Activated naive CD4-positive, alpha-beta T cell treated with anti-CD3 and anti-CD28 coated beads for 36 hours (primary cell): ENCODE data around the gene REV1. TPM values are rescaled to one million over a fixed set of nuclear protein-coding genes. Genes with fewer than 3 reads are reported as not detected.

ENCODE experiments used
- CTCF ChIA-PET: fragments of 350-600 bp; sonication (Branson Sonifier 250); formaldehyde crosslinking; loops from one replicate; lab custom pipeline; 2021; ENCODE audit warnings: antibody characterized with exemption; lab: Charles Lee
- DNase-seq: peaks from one replicate; pipeline ENCODE4 v3.0.0-alpha.2; 2020
- H3K27ac Mint-ChIP-seq: one replicate; pipeline ENCODE4 v1.8.0; 2021; ENCODE audit warnings: mild to moderate bottlenecking, mixed read lengths
- H3K27me3 Mint-ChIP-seq: one replicate; pipeline ENCODE4 v1.8.0; 2021; ENCODE audit warnings: low read depth, mixed read lengths
- H3K36me3 Mint-ChIP-seq: one replicate; pipeline ENCODE4 v1.8.0; 2021; ENCODE audit warnings: low read depth, mixed read lengths
- H3K4me1 Mint-ChIP-seq: one replicate; pipeline ENCODE4 v1.8.0; 2021; ENCODE audit warnings: low read depth, mixed read lengths
- H3K4me3 Mint-ChIP-seq: one replicate; pipeline ENCODE4 v1.8.0; 2021; ENCODE audit warnings: mild to moderate bottlenecking, moderate library complexity, mixed read lengths
- H3K9me3 Mint-ChIP-seq: one replicate; pipeline ENCODE4 v1.8.0; 2021; ENCODE audit warnings: mixed read lengths
- intact Hi-C: fragments of 100-400 bp; cut with micrococcal nuclease; formaldehyde crosslinking; loops from one replicate; pipeline ENCODE4 v1.15.1; 2023
- total RNA-seq, 2 experiments: library from RNA; stranded (reverse); gene quantifications; one replicate each; pipeline ENCODE4 v1.2.3, GENCODE V29; 2021

REV1 gene
- total RNA-seq, 2 experiments from 2014 or later, result 29.6 to 32.3 TPM

GRCh38 chr2:99433340-99433739, 56.5 kb downstream of the REV1 start:
- no peaks in the 10 kb centered on the region for H3K9me3 Mint-ChIP-seq
- no peak overlapping the region for H3K4me3 Mint-ChIP-seq
- DNase-seq, result no peak
- no peak overlapping the region for H3K27ac Mint-ChIP-seq
- intact Hi-C loops, result no loop called here
- H3K36me3 Mint-ChIP-seq, result peaks cover 15% of the 10 kb centered on the region
- CTCF ChIA-PET, result no interaction called here
- H3K4me1 Mint-ChIP-seq, result peaks cover 14% of the 10 kb centered on the region
- no peaks in the 10 kb centered on the region for H3K27me3 Mint-ChIP-seq

GRCh38 chr2:99431587-99432275, 58.1 kb downstream of the REV1 start:
- H3K4me1 Mint-ChIP-seq, result peaks cover 14% of the 10 kb centered on the region
- H3K9me3 Mint-ChIP-seq, result no peaks in the 10 kb centered on the region
- no peak for DNase-seq
- no peaks in the 10 kb centered on the region for H3K27me3 Mint-ChIP-seq
- CTCF ChIA-PET, result no interaction called here
- no peak overlapping the region for H3K4me3 Mint-ChIP-seq
- intact Hi-C loops, result no loop called here
- H3K36me3 Mint-ChIP-seq, result peaks cover 21% of the 10 kb centered on the region
- H3K27ac Mint-ChIP-seq, result no peak overlapping the region

- Mint-ChIP-seq H3K27ac (peak overlapping the region; percentile 10), H3K36me3 (peaks cover 23% of the 10 kb centered on the region), H3K4me3 (no peak overlapping the region), H3K9me3 (no peaks in the 10 kb centered on the region), H3K27me3 (no peaks in the 10 kb centered on the region), H3K4me1 (peaks cover 14% of the 10 kb centered on the region)
- intact Hi-C loops, result no loop called here
- CTCF ChIA-PET, result no interaction called here
- no peak for DNase-seq
These were observed 59.1 kb downstream of the REV1 start for GRCh38 chr2:99430614-99431291.

GRCh38 chr2:99425022-99425421, 64.8 kb downstream of the REV1 start:
- Mint-ChIP-seq H3K4me3 (no peak overlapping the region), H3K27ac (no peak overlapping the region), H3K4me1 (peaks cover 2% of the 10 kb centered on the region), H3K27me3 (no peaks in the 10 kb centered on the region), H3K9me3 (no peaks in the 10 kb centered on the region), H3K36me3 (peaks cover 23% of the 10 kb centered on the region)
- no peak for DNase-seq
- CTCF ChIA-PET, result no interaction called here
- intact Hi-C loops, result no loop called here

GRCh38 chr2:99424371-99424770, 65.4 kb downstream of the REV1 start:
- Mint-ChIP-seq H3K36me3 (peaks cover 28% of the 10 kb centered on the region), H3K4me1 (peaks cover 2% of the 10 kb centered on the region), H3K27me3 (no peaks in the 10 kb centered on the region), H3K4me3 (no peak overlapping the region), H3K9me3 (no peaks in the 10 kb centered on the region), H3K27ac (no peak overlapping the region)
- no peak for DNase-seq
- CTCF ChIA-PET, result no interaction called here
- intact Hi-C loops, result no loop called here

GRCh38 chr2:99422599-99422998, 67.2 kb downstream of the REV1 start:
- Mint-ChIP-seq H3K4me1 (peaks cover 2% of the 10 kb centered on the region), H3K27me3 (no peaks in the 10 kb centered on the region), H3K4me3 (no peak overlapping the region), H3K27ac (no peak overlapping the region), H3K9me3 (no peaks in the 10 kb centered on the region), H3K36me3 (peaks cover 29% of the 10 kb centered on the region)
- CTCF ChIA-PET, result no interaction called here
- intact Hi-C loops, result no loop called here
- no peak for DNase-seq

- CTCF ChIA-PET, result no interaction called here
These were observed 68.3 kb downstream of the REV1 start for GRCh38 chr2:99421469-99421868.

GRCh38 chr2:99420751-99421299, 69.0 kb downstream of the REV1 start:
- no peaks in the 10 kb centered on the region for H3K27me3 Mint-ChIP-seq
- H3K4me3 Mint-ChIP-seq, result no peak overlapping the region
- no peak for DNase-seq
- CTCF ChIA-PET, result interaction anchor here (0.5 kb wide), 1 partner anchor 54 kb away, joined by 3 read pairs; no protein-coding TSS in a partner anchor
- no peaks in the 10 kb centered on the region for H3K9me3 Mint-ChIP-seq
- intact Hi-C loops, result no loop called here
- H3K27ac Mint-ChIP-seq, result peak overlapping the region; percentile 33
- peaks cover 2% of the 10 kb centered on the region for H3K4me1 Mint-ChIP-seq
- peaks cover 23% of the 10 kb centered on the region for H3K36me3 Mint-ChIP-seq

More at GRCh38 chr2:99421469-99421868, 68.3 kb downstream of the REV1 start:
- Mint-ChIP-seq H3K4me1 (peaks cover 2% of the 10 kb centered on the region), H3K27ac (no peak overlapping the region), H3K4me3 (no peak overlapping the region), H3K9me3 (no peaks in the 10 kb centered on the region), H3K27me3 (no peaks in the 10 kb centered on the region), H3K36me3 (peaks cover 22% of the 10 kb centered on the region)
- no peak for DNase-seq
- intact Hi-C loops, result no loop called here

- Mint-ChIP-seq H3K36me3 (peaks cover 27% of the 10 kb centered on the region), H3K27me3 (no peaks in the 10 kb centered on the region), H3K9me3 (no peaks in the 10 kb centered on the region), H3K4me1 (peaks cover 2% of the 10 kb centered on the region), H3K4me3 (no peak overlapping the region), H3K27ac (no peak overlapping the region)
- intact Hi-C loops, result no loop called here
- CTCF ChIA-PET, result interaction anchor here (0.5 kb wide), 1 partner anchor 54 kb away, joined by 3 read pairs; no protein-coding TSS in a partner anchor
- DNase-seq, result no peak
These were observed 69.8 kb downstream of the REV1 start for GRCh38 chr2:99420031-99420430.

GRCh38 chr2:99417396-99417795, 72.4 kb downstream of the REV1 start:
- no peak for DNase-seq
- intact Hi-C loops, result no loop called here
- no peak overlapping the region for H3K4me3 Mint-ChIP-seq
- no peak overlapping the region for H3K27ac Mint-ChIP-seq
- peaks cover 2% of the 10 kb centered on the region for H3K4me1 Mint-ChIP-seq
- no peaks in the 10 kb centered on the region for H3K27me3 Mint-ChIP-seq
- H3K9me3 Mint-ChIP-seq, result no peaks in the 10 kb centered on the region
- CTCF ChIA-PET, result no interaction called here
- peaks cover 30% of the 10 kb centered on the region for H3K36me3 Mint-ChIP-seq

- Mint-ChIP-seq H3K9me3 (no peaks in the 10 kb centered on the region), H3K4me1 (no peaks in the 10 kb centered on the region), H3K27ac (peak overlapping the region; percentile 50), H3K27me3 (no peaks in the 10 kb centered on the region), H3K4me3 (no peak overlapping the region), H3K36me3 (peaks cover 22% of the 10 kb centered on the region)
- intact Hi-C loops, result no loop called here
- DNase-seq, result no peak
- CTCF ChIA-PET, result no interaction called here
These were observed 75.3 kb downstream of the REV1 start for GRCh38 chr2:99414566-99414965.

- H3K27ac Mint-ChIP-seq, result no peak overlapping the region
- intact Hi-C loops, result no loop called here
- H3K36me3 Mint-ChIP-seq, result peaks cover 13% of the 10 kb centered on the region
These were observed 79.5 kb downstream of the REV1 start for GRCh38 chr2:99410276-99410675.

GRCh38 chr2:99406137-99406536, 83.7 kb downstream of the REV1 start:
- H3K9me3 Mint-ChIP-seq, result no peaks in the 10 kb centered on the region
- peaks cover 8% of the 10 kb centered on the region for H3K4me1 Mint-ChIP-seq
- H3K27me3 Mint-ChIP-seq, result no peaks in the 10 kb centered on the region
- DNase-seq, result no peak
- intact Hi-C loops, result no loop called here
- CTCF ChIA-PET, result no interaction called here
- H3K27ac Mint-ChIP-seq, result no peak overlapping the region
- H3K4me3 Mint-ChIP-seq, result no peak overlapping the region
- peaks cover 19% of the 10 kb centered on the region for H3K36me3 Mint-ChIP-seq

More at GRCh38 chr2:99410276-99410675, 79.5 kb downstream of the REV1 start:
- CTCF ChIA-PET, result no interaction called here
- Mint-ChIP-seq H3K9me3 (no peaks in the 10 kb centered on the region), H3K4me3 (no peak overlapping the region), H3K4me1 (peaks cover 2% of the 10 kb centered on the region), H3K27me3 (no peaks in the 10 kb centered on the region)
- DNase-seq, result no peak
